NCI-H1694 (cell line): Measurements from ENCODE around the gene CD74.
"Not testable (repeated sequence)": the region's sequence is repeated elsewhere in the genome, so short reads cannot be mapped to it uniquely, and the experiment has no call there.

ENCODE experiments used
- DNase-seq: peaks from one replicate; lab custom pipeline; 2025; lab: John Stamatoyannopoulos, UW

Gene CD74

DNA sequence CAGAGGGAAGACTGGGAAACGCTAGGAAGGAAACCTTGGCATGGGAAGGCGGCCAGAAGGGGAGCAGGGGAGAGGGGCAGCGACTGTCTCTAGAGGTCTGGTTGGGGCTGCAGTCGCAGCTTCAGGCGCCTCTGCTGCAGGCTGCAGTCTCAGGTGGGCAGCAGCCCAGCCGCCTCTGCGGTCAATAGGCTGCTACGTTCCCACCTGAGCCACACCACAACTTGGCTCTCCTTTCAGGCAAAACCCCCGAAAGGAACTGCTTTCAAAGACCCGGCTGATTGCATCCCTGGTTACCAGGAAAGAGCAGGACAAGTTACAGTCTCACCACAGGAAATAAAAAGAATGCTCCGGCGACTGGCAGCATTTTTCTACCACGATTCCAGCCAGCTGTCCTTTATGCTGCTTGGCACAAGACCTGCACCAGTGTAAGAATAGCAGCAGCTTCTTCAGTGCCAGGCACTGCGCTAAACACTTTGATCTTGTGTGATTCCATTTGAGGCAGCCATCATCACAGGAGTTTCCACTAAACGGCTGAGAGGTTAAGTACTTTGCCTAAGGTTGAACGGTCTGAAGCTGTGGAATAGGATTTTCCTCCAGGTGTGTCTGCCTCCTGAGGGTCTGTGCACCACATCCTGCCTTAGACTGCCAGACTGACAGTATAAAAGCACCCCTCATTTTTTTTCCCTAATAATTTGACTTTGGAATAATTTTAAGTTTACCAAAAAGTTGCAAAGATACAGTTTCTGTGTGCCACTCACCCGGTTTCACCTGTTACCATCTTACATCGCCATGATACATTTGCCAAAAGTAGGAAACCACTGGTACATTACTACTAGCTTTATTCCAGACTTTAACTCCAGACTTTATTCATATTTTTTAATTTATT, 29.3 kb upstream of the CD74 start:
- no peak for DNase-seq

DNA sequence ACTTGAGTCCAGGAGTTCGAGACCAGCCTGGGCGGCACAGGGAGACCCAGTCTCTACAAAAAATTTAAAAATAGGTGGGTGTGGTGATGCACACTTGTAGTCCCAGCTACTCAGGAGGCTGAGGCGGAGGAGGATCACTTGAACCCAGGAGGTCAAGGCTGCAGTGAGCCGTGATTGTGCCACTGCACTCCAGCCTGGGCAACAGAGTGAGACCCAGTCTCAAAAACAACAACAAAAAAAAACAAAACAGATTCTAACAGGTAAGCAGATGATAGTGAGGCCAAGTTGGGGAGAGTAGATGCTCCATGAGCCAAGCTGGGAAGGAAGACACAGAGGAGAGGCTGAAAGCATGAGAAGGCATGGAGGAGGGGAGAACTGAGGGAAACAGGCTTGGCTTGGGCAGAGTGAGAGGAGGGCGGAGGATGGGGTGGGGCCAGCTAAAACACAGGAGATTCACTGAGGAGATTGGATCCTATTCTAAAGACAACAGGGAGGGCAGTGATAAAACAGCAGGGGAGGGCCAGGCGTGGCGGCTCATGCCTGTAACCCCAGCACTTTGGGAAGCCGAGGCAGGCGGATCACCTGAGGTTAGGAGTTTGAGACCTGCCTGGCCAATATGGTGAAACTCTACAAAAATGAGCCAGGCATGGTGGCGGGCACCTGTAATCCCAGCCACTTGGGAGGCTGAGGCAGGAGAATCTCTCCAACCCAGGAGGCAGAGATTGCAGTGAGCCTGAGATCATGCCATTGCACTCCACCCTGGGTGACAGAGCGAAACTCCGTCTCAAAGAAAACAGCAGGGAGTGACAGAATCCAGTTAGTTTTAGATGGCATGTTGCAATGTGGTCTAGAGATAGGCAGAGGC, 28.5 kb upstream of the CD74 start:
- no peak for DNase-seq

DNA sequence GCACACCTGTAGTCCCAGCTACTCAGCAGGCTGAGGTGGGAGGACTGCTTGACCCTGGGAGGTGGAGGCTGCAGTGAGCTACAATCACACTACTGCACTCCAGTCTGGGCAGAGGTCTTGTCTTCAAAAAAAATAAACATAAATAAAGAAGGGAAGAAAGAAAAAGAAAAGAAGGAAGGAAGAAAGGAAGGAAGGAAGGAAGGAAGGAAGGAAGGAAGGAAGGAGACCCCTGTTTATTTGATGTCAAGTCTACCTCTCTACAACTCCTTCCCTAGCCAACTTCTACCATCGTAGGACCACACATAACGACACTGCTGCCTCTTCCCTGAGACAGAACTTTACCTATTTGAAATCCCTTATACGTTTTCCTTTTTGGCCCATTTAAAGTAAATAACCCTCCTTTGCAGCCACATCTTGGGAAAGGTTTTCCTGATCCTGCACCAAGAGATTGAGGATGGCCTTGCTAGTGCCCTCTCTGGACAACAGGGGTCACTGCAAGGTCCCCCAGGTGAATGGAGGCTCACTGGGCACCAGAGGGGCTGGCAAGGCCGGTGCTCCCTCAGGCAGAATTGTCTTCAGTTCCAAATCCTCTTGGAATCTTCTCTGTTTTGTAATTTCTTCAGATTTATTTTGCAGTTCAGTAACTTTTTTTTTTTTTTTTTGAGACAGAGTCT, 26.3 kb upstream of the CD74 start:
- DNase-seq, result no peak

DNA sequence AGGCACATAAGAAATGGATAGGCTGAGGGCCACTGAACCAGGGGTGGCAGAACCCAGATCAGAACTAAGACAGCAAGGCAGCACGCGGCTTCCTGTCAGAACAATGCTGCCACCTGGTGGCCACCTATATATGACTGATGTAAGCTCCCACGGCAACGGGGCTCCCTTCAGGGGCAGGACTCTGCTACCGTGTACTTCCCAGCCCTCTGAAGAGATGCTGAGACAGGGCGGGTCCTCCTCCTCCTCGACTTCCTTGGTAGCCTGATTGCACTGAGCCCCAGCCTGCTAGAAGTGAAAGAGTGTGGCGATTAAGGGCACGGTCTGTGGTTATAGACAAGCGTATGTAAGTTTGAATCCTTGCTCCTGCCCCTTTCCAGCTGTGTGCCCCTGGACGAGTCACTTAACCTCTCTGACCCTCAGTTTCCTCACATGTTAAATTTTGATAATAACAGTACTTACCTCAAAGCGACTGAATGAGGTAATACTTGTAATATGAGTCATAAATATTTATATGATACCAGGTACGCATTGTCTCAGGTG, 23.5 kb upstream of the CD74 start:
- peak; percentile 89 for DNase-seq

DNA sequence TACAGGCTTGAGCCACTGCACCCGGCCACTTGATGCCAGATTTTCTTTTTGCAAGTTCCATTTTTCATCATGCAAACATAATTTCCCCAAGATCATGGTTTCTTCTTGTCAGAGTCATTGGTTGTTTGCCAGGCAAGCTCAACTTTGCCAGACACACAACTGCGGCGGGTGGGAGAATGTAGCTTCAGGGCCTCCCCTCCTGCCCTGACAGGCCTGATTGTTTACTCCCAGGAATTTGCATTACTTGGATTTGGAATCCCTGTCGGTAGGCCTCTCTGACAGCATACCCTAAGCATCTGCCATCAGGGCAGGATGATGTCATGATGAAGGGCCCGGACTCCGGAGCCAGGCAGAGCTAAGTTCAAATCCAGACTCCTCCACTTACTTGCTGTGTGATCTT, 21.8 kb upstream of the CD74 start:
- DNase-seq, result no peak

DNA sequence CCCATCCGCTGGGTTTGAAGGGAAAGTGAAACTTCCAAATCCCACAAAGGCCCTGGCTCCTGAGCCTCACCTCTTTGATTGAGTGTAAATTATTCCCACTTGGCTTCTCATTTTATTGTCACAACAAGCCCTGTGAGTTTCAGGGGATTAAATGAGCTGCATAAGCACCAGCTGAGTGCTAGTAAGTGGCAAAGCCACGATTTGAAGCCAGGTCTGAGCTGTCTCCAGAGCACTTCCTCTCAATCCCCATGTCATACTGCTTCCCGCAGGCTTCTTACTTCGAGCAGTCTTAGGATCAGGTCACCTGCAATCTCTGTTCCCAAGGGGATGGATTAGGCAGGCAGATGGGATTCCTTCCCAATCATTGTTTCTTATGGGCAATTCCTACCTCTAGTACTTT, 18.9 kb upstream of the CD74 start:
- DNase-seq, result no peak

DNA sequence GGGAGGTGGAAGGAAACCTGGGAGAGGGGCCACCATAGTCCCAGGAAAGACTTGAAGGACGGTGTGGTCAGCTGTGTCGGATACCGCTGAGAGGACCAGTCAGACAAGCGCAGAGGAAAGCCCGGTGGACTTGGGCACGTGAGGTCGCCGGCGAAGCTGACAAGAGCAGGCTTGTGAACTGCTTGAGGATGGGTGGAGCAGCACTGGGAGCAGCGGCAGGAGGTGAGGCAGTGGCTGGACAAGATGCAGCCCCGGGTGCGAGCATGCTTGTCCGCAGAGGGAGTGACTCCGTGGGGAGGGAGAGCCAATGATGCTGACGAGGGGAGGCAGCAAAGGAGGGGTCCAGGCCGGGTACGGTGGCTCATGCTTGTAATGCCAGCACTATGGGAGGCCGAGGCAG, 18.3 kb upstream of the CD74 start:
- no peak for DNase-seq

DNA sequence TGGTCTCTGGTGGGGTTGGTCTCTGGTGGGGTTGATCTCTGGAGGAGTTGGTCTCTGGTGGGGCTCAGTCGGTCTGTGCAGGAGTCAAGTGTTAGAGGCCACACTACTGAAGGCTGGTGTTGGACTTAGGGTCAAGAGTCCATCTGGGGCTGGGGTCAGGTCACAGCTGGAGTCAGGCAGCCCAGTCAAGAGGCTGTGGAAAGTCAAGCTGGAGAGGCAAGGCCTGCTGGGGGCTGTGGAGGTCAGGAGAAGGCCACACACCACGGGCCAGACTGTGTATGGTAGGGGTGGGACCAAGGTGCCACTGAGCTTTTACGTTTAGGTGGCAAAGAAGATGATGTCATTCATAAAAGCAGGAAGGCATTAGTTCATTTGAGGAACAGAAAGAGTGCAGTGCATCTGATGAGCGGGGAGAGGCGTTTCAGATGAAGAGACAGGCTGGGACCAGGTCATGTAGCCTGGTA, 16.7 kb upstream of the CD74 start:
- no peak for DNase-seq

DNA sequence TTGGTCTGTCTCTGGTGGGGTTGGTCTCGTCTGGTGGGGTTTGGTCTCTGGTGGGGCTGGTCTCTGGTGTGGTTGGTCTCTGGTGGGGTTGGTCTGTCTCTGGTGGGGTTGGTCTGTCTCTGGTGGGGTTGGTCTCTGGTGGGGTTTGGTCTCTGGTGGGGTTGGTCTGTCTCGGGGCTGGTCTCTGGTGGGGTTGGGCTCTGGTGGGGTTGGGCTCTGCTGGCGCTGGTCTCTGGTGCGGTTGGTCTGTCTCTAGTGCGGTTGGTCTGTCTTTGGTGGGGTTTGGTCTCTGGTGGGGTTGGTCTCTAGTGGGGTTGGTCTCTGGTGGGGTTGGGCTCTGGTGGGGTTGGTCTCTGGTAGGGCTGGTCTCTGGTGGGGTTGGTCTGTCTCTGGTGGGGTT, 16.3 kb upstream of the CD74 start:
- no peak for DNase-seq

DNA sequence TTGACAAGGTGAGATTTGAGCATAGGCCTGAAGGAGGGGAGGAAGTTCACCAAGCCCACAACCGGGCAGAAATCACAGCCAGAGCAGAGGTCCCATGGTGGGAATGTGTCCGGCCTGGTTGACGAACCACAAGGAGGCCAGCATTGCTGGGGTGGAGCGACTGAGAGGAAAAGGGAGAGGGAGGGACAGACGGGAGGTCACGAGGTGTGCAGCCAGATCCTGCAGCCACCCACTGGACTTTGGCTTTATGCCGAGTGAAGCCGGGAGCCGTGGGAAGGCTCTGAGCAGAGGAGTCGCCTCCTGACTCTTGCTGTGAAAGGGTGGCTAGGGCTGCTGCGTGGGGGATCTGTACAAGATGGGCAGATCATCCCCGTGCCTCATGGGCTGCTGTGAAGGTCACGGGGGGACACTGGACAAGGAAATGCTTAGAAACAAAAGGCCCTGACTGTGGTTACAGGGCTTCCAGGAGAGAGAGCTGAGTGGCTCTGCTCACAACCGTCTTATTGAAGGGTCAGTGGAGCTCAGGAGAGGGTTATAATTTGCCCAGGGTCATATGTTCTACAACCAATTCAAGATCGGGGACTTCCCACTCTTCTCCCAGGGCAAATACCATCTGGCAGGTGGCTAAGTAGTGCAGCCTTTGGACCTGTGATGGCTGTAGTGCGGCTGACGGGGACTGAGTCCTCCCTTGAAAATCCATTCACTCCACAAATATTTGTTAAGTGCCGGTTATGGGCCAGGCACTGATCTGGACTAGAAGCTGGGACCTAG, 15.6 kb upstream of the CD74 start:
- DNase-seq, result no peak

DNA sequence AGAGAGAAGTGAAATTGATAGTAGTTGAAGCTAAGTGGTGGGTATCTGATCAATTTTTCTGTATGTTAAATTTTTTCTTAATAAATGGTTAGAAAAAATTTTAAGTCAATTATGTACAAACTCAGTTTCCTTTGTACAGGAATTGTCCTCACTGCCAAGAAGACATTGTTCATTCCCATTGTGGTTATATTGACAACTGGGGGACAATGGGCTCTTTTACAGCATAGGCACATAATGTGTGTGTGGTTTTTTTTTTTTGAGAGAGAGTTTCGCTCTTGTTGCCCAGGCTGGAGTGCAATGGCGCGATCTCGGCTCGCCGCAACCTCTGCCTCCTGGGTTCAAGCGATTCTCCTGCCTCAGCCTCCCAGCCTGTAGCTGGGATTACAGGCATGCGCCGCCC, 13.5 kb upstream of the CD74 start:
- not testable (repeated sequence) for DNase-seq

DNA sequence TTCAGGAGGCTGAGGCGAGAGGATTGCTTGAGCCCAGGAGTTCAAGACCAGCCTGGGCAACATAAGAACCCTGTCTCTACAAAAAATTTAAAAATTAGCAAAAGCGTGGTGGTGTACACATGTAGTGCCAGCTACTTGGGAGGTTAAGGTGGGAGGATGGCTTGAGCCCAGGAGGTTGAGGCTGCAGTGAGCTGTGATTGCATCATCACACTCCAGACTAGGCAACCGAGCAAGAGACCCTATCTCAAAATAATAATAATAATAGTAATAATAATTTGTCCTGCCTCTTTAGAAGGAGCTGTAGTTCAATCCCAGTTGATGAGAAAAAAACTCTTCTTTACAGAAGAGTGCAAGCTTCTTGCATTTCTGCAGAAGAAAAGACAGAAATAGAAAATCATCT, 10.0 kb upstream of the CD74 start:
- DNase-seq, result no peak

DNA sequence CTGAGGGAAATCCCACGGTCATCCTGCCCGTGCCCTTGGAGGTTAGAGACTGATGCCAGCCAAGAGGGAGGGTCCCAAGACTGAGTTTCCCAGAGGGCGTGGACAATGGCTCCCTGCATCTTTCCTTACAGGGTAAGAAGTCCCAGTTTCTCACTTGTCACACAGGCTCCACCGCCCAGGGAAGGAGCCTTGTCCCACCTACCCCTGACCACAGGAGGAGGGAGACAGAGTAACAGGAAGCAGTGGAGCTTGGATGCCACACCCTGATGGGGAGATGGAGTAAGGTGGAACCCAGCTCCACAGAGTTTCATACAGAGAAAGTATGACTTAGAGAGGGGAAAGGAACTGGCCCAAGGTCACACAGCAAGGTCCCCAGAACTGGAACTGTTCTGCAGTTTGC, 9.4 kb upstream of the CD74 start:
- no peak for DNase-seq

DNA sequence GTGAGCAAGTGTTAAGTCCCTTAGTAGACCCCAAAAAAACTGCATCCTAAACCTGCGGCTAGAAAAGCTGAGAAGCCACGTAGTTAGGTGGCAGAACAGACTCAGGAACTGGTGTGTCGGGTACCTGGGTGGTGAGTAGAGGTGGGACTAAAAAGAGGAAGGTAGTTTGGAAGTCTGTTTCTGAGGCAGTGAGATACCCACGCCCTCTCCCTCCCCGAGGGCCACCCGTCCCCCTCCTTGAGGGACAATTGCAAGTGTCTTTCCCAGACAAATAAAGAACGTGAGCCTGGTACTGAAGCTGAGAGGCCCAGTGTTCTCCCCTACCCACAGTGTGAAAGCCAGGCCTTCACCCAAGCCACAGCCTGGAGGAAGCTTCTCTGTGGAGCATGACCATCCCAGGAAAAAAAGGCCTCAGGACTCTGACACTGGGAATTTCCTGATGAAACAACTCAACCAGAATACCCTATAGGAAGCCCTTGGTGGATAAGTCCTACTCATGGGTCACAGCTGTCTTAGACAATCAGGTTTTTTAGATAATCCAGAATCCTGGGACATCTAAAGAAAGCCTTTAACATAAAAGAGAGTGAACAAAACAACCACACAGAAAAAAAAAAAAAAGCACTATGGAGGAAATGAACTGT, 7.0 kb upstream of the CD74 start:
- no peak for DNase-seq

DNA sequence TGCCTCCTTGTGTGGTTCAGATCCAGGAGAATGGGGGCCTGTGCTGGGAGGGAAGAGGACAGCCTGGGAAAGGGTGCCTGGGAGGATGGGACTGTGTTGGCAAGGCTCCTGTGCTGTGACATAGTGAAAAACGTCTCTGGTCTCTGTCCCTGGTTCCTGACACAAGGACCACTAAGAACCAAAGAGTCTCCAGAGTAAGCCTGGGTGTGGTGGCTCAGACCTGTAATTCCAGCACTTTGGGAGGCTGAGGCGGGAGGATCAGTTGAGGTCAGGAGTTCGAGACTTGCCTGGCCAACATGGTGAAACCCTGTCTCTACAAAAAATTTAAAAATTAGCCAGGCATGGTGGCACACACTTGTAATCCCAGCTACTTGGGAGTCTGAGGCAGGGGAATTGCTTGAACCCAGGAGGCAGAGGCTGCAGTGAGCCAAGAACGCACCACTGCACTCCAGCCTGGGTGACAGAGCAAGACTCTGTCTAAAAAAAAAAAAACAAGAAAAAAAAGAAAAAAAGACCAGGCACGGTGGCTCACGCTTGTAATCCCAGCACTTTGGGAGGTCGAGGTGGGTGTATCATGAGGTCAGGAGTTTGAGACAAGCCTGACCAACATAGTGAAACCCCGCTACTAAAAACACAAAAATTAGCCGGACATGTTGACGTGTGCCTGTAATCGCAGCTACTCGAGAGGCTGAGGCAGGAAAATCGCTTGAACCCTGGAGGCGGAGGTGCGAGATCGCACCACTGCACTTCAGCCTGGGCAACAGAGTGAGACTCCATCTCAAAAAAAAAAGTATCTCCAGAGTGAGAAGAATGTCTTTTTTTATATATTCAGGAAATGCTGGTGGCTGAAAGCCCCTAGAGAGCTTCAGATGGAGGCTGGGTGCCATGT, 1.4 kb upstream of the CD74 start:
- DNase-seq, result not testable (repeated sequence)

DNA sequence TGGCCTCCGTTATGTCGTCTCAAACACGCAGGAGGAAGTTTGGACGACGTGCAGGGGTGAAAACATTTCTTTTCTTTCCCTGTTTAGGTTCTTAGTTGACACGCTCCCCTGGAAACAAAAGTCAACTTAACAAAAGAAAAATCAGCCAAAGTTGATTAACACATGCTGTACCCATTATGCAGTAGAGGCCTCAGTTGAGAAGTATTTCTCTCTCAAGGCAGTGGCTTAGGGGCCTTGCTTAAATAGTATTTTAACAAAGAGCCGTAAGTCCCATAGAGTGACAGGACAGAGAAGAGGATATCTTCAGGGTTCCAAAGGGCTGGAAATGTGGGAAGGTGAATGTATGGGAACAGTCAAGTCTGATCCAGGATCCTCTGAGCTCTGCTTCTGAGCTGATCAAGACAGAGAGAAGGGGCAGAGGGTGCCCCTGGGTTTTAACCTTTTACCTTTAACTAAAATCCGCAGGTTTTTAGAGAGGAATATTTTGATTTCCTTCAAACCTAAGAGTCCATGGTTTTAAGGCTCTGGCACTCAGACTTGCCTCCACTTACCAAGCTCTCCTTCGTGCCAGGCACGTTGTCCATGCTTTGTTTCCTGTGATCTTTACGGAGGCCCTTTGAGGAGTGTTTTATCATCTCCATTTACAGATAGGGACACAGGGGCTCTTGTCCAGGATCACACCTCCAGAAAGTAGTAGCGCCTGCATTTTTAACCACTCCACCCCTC, 629 bp upstream of the CD74 start:
- DNase-seq, result no peak

DNA sequence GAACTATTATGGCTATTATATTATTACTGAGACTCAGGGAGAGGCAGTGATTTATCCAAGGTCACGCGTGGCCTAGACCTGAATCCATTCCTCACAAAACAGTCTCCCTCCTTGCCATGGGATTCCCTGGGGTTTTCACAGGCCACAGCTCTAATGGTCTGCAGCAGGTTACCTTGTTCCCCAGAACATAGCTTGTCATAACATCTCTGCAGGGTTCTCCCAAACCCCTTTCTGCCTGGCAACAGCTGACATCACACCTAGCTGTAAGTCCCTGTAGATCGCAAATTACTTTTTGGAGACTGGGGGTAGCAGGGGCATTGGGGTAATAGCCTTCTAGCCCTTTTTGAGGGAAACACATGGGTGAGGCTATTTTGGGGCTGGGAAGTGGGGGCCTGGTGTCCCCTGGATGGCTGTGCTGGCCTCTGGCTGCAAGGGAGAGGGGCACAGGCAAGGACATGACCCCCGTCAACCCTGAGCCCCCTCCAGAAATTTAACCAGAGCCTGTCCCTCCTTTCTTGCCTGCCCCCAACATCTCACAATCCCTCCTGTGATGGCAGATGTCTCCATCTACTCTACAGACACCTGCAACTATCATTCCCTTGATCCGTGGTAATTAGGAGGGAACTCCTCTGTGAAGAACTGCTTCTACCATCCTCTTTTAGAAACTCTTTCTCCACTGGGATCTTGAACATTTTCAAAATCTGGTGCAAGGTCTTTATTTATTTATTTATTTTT, 1.3 kb downstream of the CD74 start:
- no peak for DNase-seq

DNA sequence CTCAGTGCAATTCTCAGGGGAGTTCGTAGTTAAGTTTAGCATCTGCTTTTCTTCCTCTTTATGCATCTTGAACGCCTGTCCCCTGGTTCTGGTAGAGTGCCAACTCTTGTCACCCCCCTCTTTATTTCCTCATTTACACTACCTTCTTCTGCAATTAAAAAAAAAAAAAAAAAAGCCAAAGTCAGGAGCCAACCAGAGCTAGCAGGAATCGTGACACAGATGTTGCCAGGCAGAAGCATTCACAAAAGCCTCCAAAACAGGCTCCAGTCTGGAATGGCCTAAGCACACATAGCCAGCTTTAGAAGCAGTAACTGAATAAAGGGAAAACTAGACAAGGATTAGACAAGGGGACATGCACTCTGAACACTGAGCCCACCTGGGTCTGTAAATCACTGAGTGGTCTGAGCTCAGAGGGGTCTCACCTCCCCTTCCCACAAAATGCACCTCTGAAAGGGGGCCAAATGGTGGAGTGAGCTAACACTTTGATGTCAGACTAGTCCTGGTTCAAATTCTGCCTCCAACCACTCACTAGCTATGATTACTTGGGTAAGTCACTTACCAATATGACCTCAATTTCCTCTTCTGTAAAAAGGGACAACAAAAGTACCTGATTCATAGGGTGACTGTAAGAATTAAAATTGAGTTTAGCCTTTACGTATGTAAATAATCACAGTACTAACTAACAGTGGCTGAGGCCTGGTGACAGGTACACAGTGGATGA, 2.0 kb downstream of the CD74 start:
- peak; percentile 77 for DNase-seq
